IPS-15b (cell line): ENCODE data around the gene PTPRCAP.

Source experiments
- H3K27me3 ChIP-seq: one replicate; pipeline ENCODE4 v1.6.1; 2013; ENCODE audit warnings: low read length; ENCODE audit not compliant: control insufficient read depth, insufficient read depth
- H3K36me3 ChIP-seq: one replicate; pipeline ENCODE4 v1.6.1; 2013; ENCODE audit warnings: low read length; ENCODE audit not compliant: control insufficient read depth, insufficient read depth
- H3K4me1 ChIP-seq: one replicate; pipeline ENCODE4 v1.6.1; 2013; ENCODE audit warnings: mild to moderate bottlenecking, low read length; ENCODE audit not compliant: control insufficient read depth, insufficient read depth
- H3K4me3 ChIP-seq: one replicate; pipeline ENCODE4 v1.5.1; 2013; ENCODE audit warnings: low read depth, low read length
- H3K9ac ChIP-seq: one replicate; pipeline ENCODE4 v1.6.1; 2013; ENCODE audit warnings: low read depth, mild to moderate bottlenecking, low read length
- H3K9me3 ChIP-seq: one replicate; pipeline ENCODE4 v1.6.1; 2013; ENCODE audit warnings: mild to moderate bottlenecking, low read length; ENCODE audit not compliant: control insufficient read depth, insufficient read depth

The PTPRCAP gene

GRCh38 chr11:67448220-67448609, 10.7 kb upstream of the PTPRCAP start:
- Histone ChIP-seq H3K27me3 (no peaks in the 10 kb centered on the region), H3K4me3 (no peak overlapping the region), H3K36me3 (no peaks in the 10 kb centered on the region), H3K9me3 (no peaks in the 10 kb centered on the region), H3K9ac (no peak overlapping the region), H3K4me1 (no peaks in the 10 kb centered on the region)

GRCh38 chr11:67445515-67445914, 8.0 kb upstream of the PTPRCAP start:
- Histone ChIP-seq H3K9ac (no peak overlapping the region), H3K36me3 (peaks cover 5% of the 10 kb centered on the region), H3K9me3 (no peaks in the 10 kb centered on the region), H3K27me3 (no peaks in the 10 kb centered on the region), H3K4me3 (no peak overlapping the region), H3K4me1 (no peaks in the 10 kb centered on the region)

DNA sequence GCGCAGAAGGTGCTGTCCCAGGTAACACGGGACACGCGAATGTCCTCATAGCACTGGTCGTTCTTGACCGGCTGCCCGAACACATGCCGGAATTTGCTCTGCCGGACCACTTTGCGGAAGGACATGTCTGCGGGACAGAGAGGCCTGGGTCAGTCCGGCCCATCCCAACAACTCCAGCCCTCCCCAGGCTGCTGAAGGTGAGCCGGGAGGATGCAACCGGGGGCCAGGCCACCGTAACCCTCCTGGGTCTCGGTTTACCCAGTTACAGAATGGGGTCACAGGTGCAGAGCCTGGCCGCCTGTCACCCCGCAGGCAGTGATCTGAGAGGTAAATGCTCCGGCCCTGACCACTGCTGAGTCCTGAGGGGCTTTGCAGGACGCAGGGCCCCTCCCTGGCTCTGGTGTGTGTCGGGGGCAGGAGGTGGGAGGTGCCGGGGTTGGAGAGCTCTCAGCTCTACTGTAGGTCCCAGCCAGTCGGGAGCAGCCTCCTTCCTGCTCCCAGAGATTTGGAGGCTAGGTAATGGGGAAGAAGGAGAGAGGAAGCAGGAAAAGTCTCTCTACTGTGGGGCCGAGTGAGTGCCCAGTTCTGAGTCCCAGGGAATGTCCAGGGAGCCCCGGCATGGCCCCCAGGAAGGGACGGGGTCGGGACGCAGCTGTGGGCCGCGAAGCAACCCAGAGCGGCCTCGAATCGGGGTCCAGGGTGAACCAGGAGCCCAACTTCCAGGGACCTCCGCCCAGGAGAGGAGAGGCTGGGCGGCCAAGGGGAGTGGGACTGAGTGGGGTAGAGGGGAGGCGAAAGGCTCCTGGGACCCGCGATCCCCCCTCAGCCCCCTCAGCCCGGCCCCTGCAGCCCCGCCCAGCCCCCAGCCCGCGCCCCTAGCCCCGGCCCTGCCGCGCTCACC, 5.3 kb upstream of the PTPRCAP start:
- Histone ChIP-seq H3K9me3 (no peaks in the 10 kb centered on the region), H3K27me3 (no peaks in the 10 kb centered on the region), H3K4me3 (peak overlapping the region; percentile 75), H3K9ac (peak overlapping the region; percentile 81), H3K4me1 (no peaks in the 10 kb centered on the region), H3K36me3 (peaks cover 28% of the 10 kb centered on the region)

DNA sequence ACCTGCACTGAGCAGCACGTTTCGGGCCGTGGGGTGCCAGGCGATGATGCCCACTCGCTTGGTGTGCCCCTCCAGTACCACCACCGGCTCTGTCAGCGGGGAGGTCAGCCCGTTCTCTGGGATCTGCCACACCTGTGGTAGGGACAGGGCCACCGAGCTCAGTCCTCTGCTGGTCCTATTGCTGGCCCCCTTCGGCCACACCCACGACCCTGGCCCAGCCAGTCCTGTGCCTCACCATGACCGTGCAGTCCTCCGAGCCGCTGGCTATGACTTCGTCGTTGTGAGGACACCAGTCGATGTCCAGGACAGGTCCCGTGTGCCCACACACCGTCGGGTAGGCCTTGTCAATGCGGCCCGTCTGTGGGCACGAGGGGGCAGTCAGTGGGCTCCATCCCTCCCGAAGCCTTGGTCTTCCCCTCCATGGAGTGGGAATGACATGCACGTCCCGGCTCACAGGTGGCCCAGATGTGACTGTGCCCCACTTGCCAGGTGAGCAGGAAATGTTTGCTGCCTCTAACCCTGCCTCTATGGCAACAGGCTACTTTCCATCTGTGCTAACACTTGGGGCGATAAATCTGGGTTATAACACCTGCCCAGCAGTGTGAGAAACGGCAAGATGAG, 4.4 kb upstream of the PTPRCAP start:
- peaks cover 31% of the 10 kb centered on the region for H3K36me3 ChIP-seq
- H3K9me3 ChIP-seq, result no peaks in the 10 kb centered on the region
- H3K4me1 ChIP-seq, result peaks cover under 1% of the 10 kb centered on the region
- no peak overlapping the region for H3K9ac ChIP-seq
- H3K4me3 ChIP-seq, result no peak overlapping the region
- H3K27me3 ChIP-seq, result no peaks in the 10 kb centered on the region

GRCh38 chr11:67441098-67441563, 3.6 kb upstream of the PTPRCAP start:
- Histone ChIP-seq H3K4me3 (no peak overlapping the region), H3K36me3 (peaks cover 31% of the 10 kb centered on the region), H3K9me3 (no peaks in the 10 kb centered on the region), H3K4me1 (peaks cover 4% of the 10 kb centered on the region), H3K27me3 (no peaks in the 10 kb centered on the region), H3K9ac (no peak overlapping the region)

DNA sequence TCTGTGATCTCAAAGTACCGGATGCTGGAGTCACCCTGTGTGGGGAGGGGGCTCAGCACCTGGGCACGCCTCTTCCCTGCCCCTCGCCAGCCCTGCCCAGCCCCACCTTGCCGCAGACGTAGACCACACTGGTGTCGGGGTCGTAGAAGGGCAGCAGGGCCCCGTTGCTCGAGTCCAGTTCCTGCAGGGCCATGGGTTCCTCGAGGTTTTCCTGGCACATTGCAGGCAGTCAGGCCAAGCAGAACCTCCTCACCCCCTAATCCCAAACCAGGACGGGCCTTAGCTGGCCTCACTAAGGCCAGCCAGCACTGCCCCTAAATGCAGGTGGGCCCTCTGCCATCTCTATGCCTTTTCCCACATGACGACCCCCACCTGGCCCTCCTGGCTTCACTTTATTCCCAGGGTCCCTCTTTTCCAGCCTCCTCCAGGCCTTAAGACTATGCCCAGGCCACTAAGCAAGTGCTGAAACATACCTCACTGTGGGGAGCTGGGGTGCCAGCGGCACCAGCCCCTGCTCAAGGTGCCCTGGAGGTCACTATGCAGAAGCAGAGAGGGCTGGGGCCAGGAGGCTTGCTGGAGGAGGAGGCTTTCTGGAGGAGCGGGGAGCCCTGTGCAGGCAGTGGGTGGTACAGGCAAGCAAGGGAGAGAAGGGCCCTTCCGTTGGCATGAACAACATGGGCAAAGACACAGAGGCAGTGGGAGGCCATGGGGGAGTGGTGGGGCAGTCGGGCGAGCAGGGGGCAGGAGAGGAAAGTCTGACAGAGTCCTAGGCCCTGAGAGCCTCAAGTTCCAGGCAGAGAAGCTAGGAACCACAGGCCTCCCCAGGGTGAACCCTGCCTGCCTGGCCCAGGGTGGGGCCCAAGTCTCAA, 3.0 kb upstream of the PTPRCAP start:
- no peaks in the 10 kb centered on the region for H3K27me3 ChIP-seq
- peaks cover 35% of the 10 kb centered on the region for H3K36me3 ChIP-seq
- no peaks in the 10 kb centered on the region for H3K9me3 ChIP-seq
- no peak overlapping the region for H3K4me3 ChIP-seq
- H3K9ac ChIP-seq, result no peak overlapping the region
- peaks cover 4% of the 10 kb centered on the region for H3K4me1 ChIP-seq

DNA sequence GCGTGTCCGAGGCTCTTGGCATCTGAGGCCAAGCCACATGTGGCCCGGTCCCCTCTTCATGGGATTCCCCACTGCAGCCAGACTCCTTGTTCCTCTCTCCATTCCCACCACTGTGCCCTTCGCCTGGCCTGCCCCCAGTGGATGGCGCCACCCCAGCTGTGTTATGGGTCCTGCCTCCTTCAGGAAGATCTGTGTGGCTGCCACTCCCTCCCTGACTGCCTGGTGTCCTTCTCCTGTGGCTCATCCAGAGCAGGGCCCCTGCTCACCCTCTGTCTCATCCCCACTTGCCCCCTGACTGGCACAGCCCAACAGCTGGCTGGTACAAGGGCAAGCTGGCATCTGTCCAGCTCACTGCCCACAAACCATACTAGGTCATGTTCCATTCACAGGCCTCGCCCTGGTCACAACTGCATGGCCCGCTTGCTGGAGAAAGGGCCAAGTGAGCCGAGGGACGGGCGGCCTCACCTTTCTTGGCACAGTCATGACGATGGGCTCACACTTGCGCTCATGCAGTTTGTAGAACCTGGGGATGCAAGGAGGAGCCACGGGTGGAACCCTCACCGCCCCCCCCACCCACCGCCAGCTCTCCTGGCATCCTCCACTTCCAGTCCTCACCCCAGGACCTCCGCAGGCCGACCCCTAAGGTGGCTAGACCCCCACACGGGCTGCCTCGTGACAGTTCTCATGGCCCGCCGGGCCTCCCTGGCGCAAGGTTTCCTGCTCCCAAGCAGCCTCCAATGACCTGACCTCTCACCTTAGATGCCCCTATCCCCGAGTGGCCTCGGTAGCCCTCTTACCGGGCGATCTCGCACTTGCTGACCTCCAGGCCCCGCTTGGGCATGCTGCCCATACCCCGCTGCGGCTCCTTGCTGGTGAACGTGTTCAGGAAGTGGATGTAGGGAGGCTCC, 2.1 kb upstream of the PTPRCAP start:
- Histone ChIP-seq H3K36me3 (peaks cover 43% of the 10 kb centered on the region), H3K9ac (no peak overlapping the region), H3K4me3 (no peak overlapping the region), H3K27me3 (no peaks in the 10 kb centered on the region), H3K4me1 (peaks cover 4% of the 10 kb centered on the region), H3K9me3 (no peaks in the 10 kb centered on the region)

DNA sequence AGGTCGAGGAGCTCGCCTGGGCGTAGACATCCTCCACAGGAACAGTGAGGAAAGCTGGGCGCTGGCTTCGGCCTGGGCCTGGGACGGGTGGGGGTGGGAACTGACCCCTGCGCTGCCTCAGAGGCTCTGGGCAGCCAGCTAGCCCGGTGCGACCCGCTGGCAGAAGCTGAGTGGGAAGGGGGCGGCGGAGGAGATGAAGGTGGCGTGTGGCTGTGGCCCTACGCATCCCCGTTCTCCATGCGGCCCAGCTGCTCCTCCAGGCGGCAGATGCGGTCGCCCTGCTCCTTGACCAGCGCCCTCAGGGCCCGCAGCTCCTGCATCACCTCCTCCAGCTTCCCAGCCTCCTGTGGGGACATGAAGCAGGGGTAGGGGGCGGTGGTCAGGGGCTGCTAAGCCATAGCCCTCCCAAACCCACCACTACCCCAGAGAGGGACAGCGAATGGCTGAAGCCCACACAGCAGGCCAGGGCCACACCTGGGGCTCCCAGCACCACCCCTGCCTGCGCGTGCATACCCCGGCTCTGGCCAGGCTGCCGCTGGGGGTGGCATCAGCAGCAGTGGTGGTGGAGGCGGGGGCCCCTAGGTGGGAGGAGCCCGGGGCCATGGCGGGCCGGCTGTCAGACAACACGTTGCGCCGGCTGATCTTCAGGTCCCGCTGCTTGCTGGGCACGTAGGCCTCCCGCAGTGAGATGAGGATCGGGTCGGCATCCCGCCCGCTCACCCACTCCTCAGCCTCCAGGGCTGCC, 848 bp upstream of the PTPRCAP start:
- Histone ChIP-seq H3K36me3 (peaks cover 54% of the 10 kb centered on the region), H3K4me3 (no peak overlapping the region), H3K27me3 (no peaks in the 10 kb centered on the region), H3K9me3 (no peaks in the 10 kb centered on the region), H3K4me1 (peaks cover 4% of the 10 kb centered on the region), H3K9ac (no peak overlapping the region)

DNA sequence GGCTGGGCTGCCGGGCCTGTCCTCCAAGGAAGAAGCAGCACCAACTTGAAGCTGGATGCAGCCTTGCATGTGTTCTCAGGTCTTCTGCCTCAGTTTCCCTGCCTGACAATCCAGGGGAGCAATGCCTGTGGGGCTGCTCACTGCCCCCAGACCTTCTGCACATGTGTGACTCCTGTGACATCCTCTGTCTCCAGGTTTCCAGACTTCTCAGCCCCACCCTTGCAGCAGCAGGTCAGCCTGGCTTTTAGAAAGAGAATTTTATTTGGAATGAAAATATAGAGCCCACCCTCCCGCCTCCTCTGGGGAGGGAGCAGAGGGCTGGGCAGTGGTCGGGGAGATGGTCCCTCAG, 301 bp upstream of the PTPRCAP start:
- H3K36me3 ChIP-seq, result peaks cover 59% of the 10 kb centered on the region
- no peaks in the 10 kb centered on the region for H3K9me3 ChIP-seq
- H3K4me1 ChIP-seq, result peaks cover 4% of the 10 kb centered on the region

GRCh38 chr11:67436459-67437081, 912 bp downstream of the PTPRCAP start:
- peak overlapping the region; percentile 47 for H3K9ac ChIP-seq
- H3K36me3 ChIP-seq, result peaks cover 56% of the 10 kb centered on the region
- peaks cover 4% of the 10 kb centered on the region for H3K4me1 ChIP-seq
- H3K9me3 ChIP-seq, result no peaks in the 10 kb centered on the region
- H3K4me3 ChIP-seq, result no peak overlapping the region
- no peaks in the 10 kb centered on the region for H3K27me3 ChIP-seq

More for the DNA sequence above, 301 bp upstream of the PTPRCAP start:
- no peaks in the 10 kb centered on the region for H3K27me3 ChIP-seq
- H3K4me3 ChIP-seq, result no peak overlapping the region
- no peak overlapping the region for H3K9ac ChIP-seq
